ENCODE measurements around the gene CABP1.

The CABP1 gene

GRCh38 chr12:120639771-120640721 lies at the start of gene CABP1:
CABP1 (plus strand) TSS chr12:120640626; CDS start chr12:120640686, 60 bp downstream.
- peak within 1 kb of the TSS; percentile 51; the same call in 1 of the 2 replicates for H3K27ac ChIP-seq

GRCh38 chr12:120590741-120591407 lies 49.6 kb upstream of the CABP1 start:
- TF ChIP-seq, protein P1, sequence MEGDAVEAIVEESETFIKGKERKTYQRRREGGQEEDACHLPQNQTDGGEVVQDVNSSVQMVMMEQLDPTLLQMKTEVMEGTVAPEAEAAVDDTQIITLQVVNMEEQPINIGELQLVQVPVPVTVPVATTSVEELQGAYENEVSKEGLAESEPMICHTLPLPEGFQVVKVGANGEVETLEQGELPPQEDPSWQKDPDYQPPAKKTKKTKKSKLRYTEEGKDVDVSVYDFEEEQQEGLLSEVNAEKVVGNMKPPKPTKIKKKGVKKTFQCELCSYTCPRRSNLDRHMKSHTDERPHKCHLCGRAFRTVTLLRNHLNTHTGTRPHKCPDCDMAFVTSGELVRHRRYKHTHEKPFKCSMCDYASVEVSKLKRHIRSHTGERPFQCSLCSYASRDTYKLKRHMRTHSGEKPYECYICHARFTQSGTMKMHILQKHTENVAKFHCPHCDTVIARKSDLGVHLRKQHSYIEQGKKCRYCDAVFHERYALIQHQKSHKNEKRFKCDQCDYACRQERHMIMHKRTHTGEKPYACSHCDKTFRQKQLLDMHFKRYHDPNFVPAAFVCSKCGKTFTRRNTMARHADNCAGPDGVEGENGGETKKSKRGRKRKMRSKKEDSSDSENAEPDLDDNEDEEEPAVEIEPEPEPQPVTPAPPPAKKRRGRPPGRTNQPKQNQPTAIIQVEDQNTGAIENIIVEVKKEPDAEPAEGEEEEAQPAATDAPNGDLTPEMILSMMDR (conservative IDR thresholded peaks at IDR 0.05), result no peak
- no peak overlapping the region for H3K27ac ChIP-seq

More at GRCh38 chr12:120639771-120640721, at the start of gene CABP1:
- TF ChIP-seq, protein P1 (conservative IDR thresholded peaks at IDR 0.05), result peak; percentile 61

DNA sequence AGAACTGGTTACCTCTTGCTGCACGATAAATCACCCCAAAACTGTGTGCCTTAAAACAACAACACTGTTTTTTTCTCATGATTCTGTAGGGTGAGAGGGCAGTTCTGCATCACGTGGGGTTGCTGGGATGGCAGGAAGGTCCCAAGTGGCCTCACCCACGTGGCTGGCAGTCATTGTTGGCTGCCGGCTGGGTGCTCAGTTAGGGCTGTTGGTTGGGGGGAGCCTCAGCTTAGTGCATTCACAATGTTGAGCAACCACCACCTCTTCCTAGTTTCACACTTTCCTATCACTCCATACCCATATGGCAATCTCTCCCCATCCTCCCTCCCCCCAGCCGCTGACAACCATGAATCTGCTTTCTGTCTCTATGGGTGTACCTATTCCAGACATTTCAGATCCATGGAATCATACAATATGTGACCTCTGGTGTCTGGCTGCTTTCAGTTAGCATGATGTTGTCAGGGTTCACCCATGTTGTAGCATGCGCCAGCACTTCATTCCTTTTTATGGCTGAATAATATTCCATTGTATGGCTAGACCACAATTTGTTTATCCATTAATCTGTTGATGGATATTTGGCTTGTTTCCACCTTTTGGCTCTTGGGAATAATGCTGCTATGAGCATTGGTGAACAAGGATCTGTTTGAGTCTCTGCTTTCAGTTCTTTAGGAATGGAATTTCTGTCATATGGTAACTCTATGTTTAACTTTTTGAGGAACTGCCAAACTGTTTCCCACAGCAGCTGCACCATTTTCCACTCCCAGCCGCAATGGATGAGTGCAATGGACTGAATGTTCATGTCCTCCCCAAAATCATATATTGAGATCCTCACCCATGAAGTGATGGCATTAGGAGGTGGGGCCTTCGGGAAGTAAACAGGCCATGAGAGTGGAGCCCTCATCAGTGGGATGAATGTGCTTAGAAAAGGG lies 48.0 kb upstream of the CABP1 start:
- TF ChIP-seq, protein P1 (conservative IDR thresholded peaks at IDR 0.05), result no peak
- H3K27ac ChIP-seq, result no peak overlapping the region

DNA sequence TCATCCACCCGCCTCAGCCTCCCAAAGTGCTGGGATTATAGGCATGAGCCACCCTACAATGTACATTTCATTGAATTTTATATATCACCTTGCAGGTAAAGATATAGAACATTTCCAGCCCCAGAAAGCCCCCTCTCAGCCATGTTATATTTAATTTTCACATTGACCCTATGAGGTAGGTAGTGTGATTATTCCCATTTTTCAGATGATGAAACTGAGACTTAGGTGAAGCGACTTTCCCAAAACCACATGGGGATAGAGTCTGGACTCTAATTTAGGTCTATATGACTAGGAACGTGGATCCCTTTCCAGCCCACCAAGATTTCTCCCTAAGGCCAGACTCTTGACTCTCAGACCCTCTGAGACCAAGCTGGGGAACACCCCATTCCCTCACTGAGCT lies 43.5 kb upstream of the CABP1 start:
- TF ChIP-seq, protein P1 (conservative IDR thresholded peaks at IDR 0.05), result no peak
- no peak overlapping the region for H3K27ac ChIP-seq

GRCh38 chr12:120597861-120598260 lies 42.6 kb upstream of the CABP1 start:
- H3K27ac ChIP-seq, result no peak overlapping the region
- TF ChIP-seq, protein P1 (conservative IDR thresholded peaks at IDR 0.05), result no peak

DNA sequence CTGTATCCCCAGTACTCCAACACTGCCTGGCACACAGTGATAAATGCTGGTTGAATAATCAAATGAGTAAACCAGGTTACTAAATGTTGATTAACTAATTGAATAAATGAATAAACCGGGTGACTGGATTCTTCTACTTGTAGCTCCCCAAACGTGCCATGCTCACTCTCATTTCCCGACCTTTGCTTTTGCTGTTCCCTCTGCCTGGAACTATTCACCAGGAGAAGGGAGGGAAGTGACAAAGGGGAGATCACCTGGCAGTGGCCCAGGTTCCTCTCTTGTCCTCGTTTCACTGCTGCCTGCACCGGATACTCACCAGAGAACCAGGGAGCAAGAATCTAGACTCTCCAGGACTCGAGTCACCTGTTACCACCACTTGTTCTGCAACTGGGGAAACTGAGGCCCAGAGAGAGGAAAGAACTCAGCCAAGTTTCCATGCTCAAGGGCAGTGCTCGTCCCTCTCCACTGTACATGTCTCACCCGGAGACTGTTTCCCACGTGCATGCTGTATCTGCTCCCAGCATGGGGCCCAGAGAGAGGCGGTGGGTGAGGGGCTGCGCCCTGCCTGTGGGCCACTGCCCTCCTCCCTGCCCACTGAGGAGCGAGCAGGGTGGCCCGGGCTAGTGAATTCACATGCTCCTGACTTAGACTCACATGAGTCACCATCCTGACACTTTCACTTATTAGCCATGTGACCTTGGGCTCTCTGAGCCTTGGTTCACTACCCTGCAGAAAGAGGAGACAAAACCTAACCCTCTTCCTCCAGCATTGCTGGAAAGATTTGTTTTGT lies 41.6 kb upstream of the CABP1 start:
- TF ChIP-seq, protein P1 (conservative IDR thresholded peaks at IDR 0.05), result no peak
- H3K27ac ChIP-seq, result no peak overlapping the region

Data from VCaP (cell line).